Adrenal gland (tissue), 5 donors: ENCODE results near the gene STXBP2.

ENCODE experiments used
- CTCF ChIP-seq, 6 experiments: fragments of 450-650 bp in 4 of 6; fragments of 200-600 bp in 2 of 6; sonication (generic) in 1 of 6; IDR thresholded peaks; 1 replicate in 5 of 6; 2 replicates in 1 of 6; pipeline versions ENCODE4 v1.5.1 to v1.8.0; 2016 to 2021; ENCODE audit warnings: antibody characterized with exemption in 6 of 6, mild to moderate bottlenecking in 2 of 6, moderate library complexity in 1 of 6
- POLR2A ChIP-seq, 2 donors: fragments of 450-650 bp; IDR thresholded peaks; one replicate each; pipeline ENCODE4 v1.6.1; 2017; ENCODE audit warnings: antibody characterized with exemption in 2 of 2, mild to moderate bottlenecking in 2 of 2, moderate library complexity in 1 of 2
- donor health status: DM: no; HTN: no; CAD: no.

- TF ChIP-seq CTCF (IDR thresholded peaks at IDR 0.05) = no peak
- TF ChIP-seq POLR2A (IDR thresholded peaks at IDR 0.05) = no peak
These were observed 52.3 kb downstream of the STXBP2 start for GRCh38 chr19:7689165-7689564.
